HG02981 (cell line): Measurements from ENCODE around the gene CBX4.

Source experiments
- ATAC-seq: cut with Tn5 transposase; IDR thresholded peaks from one replicate; pipeline ENCODE4 v1.9.1; 2021; ENCODE audit warnings: mild to moderate bottlenecking, moderate library complexity; ENCODE audit not compliant: unreplicated experiment

CBX4 gene

DNA sequence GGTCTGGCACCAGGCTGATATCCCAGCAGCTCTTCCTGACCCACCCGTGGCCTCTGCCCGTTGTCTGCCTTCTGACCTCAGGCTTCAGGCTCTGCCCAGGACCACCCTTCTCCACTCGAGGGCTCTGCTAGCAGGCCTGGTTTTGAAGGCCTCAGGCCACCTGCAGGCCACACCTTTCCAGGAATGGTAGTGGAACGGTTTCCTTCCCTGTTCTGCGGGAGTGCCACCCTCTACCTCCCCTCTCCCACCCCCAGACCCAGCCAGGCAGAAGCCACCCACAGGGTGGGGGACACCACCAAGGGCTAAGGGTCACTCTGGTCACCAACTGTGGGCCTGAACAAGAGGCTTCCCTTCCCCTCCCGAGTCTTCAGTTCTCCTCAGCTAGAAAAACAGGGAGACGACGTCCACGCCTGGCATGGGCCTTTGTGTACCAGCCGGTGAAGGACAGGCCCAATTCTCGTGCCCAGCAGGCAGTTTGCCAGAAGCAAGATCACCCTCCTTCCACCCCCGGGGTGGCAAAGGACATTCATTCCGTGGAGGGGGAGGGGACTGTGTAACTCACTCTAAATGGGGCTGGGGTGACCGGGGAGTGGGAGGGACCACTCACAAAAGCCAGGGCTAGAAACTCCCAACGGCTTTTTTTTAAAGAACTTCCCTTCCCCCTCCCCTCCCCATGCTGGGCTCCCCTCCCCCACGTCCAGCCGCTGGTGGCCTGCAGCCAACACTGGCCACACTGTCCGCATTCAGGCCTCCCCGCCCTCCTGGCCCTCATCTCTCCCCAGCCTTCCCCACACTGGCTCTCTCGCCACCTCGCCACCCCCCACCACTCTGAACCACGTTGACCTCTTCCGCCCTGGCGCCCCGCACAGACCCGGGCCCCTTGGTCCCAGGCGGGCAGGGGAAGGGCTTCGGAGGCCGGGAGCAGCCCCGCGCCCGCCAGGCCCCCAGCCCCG is 7.7 kb downstream of the CBX4 start:
- ATAC-seq: no peak

DNA sequence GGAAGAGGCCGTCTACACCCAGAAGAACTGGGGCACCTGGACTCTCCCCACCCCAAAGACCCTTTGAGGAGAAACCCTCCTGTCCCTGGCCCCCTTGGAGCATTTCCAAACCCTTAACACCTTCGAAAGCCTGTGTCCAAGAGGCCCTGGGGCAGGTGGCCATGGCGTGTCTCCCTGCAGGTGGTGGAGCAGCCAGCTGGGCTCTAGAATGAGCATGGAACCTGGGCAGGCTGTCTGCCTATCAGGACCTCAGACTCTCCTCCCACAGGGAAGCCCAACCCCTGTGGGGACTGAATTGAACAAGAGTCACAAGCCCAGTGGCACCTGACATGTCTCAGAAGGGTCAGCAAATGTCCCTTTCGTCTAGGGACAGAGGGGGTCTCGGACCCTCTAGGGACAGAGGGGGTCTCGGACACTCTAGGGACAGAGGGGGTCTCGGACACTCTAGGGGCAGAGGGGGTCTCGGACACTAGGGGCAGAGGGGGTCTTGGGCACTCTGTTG is 8.4 kb downstream of the CBX4 start:
- ATAC-seq: no peak

DNA sequence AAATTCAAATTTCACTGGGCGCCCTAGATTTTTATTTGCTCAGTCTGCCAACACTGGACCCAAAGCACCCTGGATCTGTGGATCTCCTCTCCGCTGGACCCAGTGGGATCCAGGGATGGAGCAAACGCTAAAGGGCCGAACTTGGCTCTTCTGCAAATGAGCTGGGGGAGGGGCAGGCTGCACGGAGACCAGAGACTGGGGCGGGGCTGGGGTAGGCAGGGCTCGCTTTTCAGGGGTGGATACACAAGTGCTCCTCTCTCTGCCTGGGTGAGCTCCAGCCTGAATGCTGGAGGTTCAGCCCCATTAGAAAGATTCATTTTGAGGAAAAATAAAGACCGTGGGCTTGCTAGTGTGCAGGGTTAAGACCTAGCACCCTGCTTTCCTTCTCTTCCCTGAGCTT is 8.9 kb downstream of the CBX4 start:
- ATAC-seq: no peak

DNA sequence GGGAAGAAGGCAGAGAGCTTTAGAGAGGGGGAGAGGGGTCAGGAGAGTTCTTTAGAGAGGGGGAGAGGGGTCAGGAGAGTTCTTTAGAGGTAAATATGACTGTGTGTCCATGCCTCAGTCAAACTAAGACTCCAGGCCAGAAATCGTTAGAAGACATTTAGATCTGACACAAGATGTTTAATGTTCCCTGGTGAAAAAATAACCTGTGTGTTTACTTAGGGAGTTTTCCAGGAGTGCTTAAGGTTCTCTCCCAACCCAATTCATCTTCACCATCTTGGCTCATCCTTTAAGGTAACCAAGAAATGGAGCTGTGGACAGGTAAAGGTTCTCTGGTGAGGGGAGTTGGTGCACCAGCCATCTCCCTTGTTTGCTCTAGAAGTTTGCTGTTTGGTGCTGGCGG is 9.8 kb downstream of the CBX4 start:
- ATAC-seq: no peak

DNA sequence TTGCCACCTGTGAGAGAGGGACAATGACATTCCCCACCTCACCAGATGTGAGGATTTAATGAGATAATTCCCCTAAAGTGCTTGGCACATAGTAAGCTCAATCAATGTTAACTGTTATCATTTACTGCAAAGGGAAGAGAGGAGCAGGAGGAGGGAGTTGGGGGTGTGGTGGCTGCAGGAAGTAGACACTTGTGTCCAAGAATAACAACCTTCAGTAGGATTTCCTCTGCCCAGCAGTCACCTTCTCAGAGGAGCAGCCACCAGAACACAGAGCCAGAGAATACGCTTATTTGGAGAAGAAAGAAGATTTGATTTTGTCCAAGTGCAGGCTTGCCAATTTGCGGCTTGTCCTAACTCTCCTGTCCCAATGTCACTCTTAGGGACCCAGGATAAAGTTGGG is 10.2 kb downstream of the CBX4 start:
- no peak for ATAC-seq

DNA sequence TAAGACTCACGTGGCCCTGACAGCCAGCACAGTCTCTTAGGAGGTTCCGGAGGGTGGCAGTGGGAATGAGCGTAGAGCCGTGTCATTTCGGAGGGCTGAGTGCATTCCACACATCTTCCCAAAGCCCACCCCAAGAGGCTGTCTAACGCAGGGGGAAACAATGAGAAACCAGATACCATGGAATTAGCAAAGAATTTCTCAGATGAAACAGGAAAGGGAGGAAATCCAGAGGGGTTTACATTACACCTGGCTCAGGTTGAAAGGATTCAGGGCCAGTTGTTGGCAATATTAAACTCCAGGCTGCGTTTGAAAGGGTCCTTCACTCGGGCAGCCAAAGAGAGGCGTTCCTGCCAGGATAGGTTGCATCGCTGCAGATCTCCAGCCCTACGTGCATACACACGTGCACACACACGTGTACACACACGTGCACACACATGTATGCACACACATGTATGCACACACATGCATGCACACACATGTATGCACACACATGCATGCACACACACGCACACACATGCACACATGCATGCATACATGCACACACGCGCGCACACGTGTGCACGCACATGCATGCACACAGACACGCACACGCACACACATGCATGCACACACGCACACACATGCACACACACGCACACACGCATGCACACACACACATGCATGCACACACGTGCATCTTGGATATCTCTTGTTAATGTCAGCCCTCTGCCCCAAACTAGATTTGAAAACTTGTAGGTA is 12.2 kb downstream of the CBX4 start:
- no peak for ATAC-seq

DNA sequence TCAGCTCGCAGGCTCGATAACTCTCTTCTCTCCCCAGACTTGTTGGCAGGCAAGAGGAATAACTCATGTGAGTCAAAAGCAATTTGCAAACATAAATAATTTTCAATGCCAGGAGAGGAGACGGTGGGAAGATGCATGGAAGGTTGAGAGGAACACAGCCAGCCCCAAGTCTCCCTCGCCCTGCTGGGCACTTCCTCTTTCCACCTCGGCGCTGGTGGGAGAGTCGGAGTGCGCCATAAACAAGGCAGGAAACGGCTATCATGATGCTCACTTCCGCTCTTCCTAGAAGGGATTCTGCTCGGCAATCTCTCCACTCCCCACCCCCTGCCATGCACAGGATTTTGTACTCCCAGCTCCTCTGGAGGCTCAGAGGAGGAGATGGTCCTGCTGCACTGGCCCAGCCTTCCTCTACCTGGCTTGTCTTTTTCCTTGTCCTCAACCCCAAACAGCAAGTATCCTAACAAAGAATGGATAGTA is 13.0 kb downstream of the CBX4 start:
- ATAC-seq: no peak

DNA sequence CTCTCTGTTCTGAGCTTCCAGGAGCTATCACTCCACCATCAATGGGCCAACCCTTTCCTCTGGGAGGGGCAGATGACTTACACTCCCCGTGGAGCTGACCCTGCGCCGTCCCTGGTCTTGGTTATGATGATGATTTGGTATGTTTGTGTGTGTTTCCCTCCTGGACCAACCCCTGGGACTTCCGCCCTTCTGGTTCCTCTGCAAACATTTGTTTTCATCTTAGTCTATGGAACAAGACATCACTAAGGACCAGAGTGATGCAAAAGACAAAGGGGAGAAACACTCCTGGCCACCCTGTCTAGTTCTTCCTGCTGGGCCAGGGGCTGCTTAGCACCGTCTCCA is 13.7 kb downstream of the CBX4 start:
- no peak for ATAC-seq

DNA sequence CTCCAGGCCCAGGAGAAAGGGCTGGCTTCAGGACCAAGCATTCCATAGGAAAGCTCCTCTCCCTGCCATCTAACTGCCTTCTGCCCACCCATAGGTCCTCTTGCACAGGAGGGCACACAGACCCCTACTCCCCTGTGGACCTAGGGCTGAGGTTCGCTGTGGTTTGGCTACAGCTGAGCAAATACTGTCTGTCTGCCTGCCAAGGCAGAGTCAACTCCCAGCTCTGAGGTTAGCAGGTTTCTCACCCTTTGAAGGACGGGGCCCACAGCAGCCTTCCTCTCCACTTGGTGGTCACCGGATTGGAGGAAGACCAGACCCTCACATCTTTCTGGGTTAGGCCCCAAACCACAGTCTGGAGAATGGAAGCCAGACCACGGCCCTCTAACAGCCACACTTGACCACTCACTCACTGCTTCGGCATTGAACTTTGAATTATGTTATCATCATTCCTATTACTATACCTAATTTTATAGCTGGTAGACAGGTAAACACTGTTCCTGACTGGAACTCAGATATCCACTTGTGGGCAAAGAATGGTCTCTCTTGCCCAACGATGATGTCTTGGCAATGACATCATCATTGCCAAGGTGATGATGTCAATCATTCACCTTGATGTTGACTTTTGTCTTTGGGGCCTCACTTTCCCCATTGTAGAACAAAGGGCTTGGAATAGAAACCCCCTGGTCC is 14.2 kb downstream of the CBX4 start:
- ATAC-seq: no peak

DNA sequence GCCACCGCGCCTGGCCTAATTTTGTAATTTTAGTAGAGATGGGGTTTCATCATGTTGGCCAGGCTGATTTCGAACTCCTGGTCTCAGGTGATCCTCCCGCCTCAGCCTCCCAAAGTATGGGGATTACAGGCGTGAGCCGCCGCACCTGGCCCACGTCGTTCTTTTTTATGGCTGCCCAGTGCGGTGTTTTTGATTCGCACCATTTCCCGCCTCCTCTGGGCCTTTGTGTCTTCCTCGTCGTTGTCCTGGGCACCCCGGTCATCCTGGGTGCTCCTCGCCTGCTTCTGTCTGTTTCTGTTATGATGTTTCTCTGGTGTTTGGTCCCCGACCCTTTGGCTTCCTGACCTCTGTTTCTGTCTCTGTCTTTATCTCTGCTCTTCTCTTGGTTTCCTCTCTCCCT is 15.0 kb downstream of the CBX4 start:
- no peak for ATAC-seq

DNA sequence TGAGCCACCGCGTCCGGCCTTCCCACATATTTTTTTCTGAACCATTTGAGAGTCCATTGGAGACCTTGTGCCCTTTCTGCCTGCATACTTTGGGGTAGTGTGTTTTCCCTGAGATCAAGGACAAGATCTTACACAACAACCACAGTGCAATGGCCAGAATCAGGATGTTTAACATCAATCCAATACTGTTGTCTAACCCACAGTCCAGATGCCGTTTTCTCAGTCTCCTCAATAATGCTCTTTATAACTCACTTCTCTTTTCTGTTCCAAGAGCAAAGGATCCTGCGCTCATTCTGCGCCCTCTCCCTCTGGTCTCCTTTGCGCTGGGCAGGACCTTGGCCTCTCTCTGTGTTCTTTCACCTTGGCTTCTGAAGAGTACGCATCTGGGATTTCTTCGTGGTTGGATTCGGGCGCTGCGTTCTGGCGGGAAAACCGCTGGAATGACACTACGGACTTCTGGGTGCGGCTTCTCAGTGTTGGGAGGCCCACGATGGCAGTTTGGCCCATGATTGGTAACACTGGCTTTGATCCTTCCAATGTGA is 16.6 kb downstream of the CBX4 start:
- ATAC-seq: no peak

DNA sequence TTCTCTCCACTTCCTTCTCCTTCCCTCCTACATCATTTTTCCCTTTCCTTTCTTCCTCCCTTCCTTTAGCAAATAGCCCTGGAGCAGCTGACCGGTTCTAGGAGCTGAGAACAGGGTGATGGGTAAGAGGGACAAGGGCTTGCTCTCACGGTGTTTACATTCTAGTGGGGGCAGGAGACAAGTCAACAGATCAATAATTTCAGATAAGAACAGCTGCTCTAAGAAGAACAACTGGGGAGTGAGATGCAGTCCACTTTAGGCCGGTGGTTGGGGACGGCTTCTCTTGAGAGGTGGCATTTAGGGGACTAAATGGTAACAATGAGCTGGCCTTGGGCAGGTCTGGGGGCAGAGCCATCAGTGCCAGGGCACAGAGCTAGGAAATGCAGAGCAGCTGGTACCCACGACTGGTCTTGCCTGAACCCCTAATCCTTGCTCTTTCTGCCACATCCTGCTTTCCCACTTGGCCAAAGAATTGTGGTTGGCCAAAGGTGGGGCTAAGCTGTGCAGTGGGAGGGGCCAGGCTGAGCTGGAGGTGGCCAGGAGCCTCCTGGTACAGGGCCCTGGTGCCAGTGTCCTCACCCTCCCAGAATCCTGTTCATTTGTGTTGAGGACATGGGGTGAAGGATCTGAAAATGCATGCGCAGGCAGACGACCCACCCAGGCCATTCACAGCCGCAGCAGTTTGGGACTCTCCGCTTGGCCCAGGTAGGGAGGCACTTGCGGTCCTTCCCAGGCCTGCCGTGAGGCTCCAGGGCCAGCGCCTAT is 17.7 kb downstream of the CBX4 start:
- no peak for ATAC-seq

DNA sequence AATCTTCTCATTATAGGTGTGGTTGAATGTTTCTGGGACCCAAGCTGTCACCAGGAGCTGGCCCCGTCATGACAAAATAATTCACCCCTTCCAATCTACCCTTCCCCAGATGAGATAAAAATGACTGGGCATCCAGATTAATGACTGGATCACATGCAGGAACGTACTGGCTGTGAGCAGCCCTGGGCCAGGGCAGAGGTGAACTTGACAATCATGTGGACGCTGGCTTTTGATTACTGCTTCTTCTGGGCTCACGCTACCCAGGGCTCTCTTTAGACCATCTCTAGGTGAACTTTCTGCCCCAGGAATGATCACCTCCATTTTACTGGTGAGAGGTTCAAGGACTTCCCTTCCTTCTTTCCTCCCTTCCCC is 18.3 kb downstream of the CBX4 start:
- ATAC-seq: no peak

DNA sequence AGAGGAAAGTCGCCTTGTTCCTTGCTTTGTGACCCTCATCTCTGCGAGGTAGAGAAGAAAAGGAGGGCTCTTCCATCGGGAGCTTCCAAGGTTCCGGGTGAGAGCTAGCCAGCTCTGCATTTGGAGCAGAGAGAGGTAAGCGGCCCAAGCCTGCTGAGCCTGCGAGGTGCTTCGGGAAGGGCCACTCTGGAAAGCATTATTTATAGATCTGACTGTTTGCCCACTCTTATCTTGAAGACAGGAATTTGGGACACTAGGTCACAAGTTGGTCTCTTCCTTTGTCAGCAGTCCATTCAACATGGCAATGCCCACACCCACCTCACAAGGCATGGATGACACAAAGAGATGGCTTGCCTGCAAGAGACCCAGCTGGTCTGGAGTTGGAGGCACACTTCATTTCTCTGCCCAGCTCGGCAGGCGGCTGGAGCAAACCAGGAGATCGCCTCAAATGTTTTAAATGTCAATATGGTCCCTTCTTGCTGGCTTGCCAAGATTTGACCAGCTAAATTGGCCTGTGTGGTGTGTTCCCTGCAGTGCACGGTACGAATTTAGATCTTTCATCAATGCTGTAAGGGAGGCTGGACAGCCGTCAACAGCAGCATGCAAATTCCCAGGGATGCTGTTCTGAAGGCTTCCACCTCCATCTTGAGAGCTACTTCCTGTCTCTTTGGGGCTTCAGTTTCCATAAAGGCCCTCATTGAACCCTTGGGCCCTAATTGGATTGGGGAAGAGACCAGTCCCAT is 19.5 kb downstream of the CBX4 start:
- ATAC-seq: no peak

DNA sequence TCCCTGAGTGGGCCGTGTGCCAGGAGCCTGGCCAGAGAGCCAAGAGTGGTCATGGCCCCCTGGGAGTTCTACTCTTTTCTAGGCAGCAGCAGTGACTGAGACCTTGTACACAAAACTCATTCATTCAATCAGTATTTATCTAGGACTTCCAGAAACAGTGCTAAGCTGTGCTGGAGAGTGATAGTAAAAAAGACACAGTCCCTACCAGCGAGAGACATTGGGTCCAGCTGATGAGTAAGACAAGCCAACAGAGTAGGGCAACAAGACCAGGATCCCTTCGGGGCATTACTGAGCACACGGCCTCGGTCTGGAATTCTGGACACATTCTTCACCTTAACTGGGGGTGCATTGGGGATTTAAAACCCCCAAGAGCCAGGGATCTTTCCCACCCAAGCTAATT is 20.2 kb downstream of the CBX4 start:
- no peak for ATAC-seq

DNA sequence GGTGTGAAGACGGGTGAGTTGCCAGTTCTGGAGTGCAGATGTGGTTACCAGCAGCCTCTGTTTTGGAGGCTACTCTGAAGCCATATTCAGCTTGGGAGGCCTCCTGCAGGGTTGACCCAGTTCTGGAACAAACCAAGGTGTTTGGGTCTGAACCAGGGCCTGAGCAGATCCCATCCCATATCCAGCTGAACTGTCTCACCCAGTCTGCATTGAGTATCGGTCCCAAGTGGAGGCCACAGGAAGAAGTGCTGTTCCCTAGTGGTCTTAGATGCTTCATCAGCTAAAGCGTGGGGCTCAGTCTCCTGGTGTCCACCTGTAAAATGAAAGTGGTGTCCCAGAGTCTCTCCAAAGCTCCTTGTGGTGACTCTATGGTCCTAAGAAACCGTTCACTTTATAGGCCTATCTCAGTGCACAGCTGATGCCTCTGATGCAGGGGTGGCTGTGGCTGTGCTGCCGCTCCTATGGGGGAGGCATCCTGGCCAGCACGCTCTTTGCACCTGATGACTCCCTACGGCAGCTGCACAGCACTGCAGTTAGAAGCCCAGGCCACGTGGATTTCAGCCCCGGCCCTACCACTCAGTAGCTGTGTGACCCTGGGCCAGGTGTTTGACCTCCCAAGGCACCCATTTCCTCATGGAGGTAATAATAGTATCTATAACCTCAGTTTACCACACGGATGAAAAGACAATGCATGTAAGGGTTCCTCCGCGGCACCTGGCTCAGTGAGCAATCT is 21.0 kb downstream of the CBX4 start:
- ATAC-seq: no peak

DNA sequence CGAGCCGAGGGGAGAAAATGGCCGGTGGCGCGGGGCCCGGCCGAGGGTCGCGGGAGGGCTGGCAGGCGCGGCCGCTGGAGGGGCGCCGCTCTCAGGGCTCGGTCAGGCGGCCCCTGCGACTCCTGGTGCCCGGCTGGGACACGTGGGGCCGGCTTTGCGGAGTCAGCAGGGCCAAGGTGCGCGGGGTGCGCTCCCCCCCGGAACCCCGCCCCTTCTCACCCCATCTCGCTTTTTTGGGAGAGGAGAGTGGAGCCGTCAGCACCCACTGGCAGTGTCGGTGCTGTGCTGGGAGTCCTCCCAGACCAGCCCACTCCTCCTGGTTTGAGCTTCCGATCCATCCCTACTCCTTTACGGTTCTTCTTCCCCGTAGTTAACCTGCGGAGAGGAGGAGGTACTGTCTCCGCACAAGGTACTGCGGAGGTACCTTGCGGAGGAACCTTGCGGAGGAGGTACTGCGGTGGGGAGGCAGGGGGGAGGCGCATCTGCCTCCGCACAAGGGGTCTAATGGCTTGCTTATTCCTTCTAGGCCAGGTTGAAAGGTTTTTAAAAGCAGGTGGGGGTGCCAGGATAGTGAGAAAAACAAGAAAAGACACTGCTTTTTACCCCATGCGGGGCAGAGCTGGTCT is 23.3 kb downstream of the CBX4 start:
- no peak for ATAC-seq

DNA sequence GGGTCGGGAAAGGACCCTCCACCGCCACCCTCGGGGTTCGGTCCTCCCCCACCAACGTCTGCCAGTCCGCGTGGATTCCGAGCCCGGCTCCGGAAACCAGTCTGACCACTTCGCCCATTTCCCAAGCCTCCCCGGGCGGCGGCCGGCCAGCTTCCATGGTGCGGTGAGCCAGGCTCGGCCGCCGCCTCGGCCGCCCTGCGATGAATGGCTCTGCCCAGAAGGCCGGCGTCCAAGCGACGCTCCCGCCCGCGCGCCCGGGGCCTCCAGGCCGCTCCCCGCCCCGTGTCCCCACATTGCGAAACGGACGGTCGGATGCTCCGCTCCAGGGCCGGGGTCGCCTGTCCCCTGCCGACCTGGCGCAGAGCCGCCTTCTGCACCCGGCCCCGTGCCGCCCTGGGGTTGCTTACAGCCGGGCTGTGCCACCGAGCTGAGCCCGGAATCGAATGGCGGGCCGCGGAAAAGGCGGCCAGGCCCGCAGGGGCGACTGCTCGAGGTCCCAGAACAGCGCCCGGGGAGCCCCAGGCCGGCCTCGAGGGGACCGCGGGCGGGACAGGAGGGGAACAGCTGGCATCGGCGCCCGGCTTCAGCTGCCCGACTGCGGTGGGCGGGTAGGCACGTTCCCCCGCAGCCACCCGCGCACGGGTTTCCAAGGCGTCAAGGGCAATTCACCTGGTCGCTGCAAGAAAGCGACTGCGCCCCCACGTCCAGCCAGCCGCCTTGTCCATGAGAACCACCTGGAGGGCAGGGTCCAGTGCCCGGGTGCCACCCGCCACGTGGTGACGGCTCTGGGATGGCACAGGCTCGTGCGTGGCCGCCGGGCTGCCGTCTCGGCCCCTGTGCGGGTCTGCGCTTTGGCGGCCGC is 24.0 kb downstream of the CBX4 start:
- ATAC-seq: no peak
